CD1c-positive myeloid dendritic cell (primary cell): ENCODE results near the gene CRIM1.
"Not testable (repeated sequence)": the region's sequence is repeated elsewhere in the genome, so short reads cannot be mapped to it uniquely, and the experiment has no call there.

Source experiments
- DNase-seq: peaks from one replicate; pipeline ENCODE4 v3.0.0-alpha.2; 2016; ENCODE audit errors: extremely low spot score

The CRIM1 gene

DNA sequence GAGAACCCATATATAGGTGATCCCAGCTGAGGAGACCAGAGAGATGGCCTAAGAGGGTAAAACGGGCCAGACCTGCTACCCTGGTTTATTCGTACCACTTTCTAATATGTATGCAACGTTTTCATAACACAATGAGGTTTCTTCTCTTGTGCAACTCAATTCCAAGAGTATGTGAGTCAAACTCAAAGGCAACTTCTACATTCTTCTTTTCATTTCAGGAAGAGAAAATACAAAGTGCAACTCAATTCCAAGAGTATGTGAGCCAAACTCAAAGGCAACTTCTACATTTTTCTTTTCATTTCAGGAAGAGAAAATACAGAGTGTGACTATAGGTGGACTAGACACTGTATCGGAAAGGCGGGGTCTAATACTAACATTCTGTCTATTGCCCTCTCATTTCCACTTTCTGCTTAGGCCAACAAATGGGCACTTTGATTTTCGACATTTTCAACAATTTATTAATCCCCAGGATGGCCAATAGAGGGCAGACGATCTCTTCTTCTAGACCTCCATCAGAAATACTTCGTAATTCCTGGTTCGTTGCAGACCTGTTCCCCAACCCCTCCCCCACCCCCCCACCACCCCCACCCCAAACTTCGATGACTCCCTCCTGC, 3.7 kb upstream of the CRIM1 start:
- DNase-seq = peak; percentile 61

DNA sequence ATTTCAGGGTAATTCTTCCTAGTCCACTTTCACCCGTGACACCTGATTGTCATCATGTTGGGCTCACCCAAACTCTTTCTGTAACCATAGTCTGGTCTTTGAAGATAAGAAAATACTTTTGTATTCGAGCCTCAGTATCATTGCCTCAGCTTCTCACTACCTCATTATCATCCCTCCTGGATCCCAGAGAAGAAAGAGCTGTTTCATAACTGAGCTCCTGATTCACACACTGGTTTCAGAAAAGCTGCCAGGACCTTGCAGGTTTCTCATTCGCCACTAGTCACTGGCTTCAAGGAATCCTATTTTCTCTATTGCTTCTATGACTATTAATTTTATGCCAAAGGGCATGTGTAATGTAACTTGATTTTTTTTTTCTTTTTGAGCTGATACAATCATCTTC, 2.9 kb upstream of the CRIM1 start:
- DNase-seq = no peak

DNA sequence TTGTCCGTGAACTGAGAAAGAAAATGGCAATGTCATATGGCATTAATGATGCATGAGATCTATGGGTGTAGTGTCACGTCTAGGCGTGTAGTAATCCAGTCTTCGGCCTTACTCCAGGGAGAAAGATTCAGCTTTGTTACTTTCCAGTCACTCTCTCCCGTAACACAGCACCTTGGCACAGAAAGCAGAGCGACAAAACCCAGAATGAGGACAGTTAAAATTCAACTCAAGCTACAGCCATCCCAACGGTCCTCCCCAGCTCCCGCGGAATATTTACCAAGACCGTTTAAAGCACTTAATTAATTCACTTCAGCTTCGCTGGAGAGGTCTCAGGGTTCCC, 797 bp upstream of the CRIM1 start:
- no peak for DNase-seq

- no peak for DNase-seq
Observed at GRCh38 chr2:36355890-36356297, 316 bp downstream of the CRIM1 start.

DNA sequence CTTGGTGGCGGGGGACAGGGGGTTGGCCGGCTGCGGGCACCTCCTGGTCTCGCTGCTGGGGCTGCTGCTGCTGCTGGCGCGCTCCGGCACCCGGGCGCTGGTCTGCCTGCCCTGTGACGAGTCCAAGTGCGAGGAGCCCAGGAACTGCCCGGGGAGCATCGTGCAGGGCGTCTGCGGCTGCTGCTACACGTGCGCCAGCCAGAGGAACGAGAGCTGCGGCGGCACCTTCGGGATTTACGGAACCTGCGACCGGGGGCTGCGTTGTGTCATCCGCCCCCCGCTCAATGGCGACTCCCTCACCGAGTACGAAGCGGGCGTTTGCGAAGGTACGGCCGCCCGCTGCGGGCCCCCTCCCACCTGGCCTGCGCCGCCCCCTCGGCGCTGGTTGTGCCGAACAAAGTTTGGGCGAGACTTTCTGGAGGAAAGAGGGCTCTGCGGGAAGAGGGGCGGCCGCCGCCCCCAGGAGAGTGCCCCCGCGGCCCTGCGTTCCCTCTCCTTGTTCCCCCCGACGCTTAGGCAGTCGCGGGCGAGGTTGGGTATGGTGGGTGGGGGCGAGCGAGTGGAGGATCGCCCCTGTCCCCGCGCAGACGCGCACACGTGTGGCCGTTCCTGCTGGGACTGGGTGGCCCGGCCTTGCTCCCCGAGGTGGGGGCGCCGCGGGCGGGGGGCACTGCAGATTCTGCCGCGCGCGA, 866 bp downstream of the CRIM1 start:
- DNase-seq = peak; percentile 73

DNA sequence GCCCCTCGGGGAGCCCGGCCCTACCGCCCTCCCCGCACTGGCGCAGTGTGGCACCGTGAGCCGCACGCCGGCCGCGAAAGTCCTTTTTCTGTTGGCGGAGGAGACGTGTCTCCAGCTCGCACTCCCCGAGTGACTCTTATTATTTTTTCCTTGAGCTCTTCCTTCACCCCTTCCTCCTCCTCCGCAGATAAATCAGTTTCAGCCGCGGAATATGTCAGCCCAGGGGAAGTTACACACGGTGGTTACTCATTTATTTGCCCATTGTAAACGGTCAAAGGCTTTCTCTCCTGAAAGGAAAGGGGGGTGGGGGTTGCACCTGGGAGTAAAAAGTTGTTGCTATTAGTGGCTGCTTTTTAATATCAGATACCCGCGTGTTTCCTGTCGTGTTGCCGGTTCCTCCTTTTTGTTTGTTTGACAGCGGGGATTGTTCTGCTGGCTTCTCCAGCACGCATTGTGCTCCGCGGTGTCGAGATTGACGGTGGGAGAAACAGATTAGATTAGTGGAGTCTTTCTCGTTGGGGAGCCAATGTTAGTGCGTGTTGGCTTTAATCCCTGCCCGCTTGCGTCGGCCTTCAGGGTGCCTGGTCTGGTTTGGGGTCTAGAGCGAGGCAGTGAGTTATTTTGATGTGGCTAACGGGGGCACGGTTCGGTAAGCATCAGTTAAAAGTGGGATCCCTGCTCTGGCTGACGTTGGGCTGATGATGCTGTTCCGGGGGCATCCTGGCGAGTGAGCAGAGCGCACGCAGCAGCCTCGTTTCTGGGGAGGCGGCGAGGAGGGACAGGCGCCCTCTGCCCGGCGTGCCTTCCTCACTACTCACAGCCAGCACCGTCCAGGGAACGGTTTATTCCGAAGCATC, 1.6 kb downstream of the CRIM1 start:
- DNase-seq = peak; percentile 52

- DNase-seq = peak; percentile 24
Observed at GRCh38 chr2:36357847-36358659, 2.5 kb downstream of the CRIM1 start.

DNA sequence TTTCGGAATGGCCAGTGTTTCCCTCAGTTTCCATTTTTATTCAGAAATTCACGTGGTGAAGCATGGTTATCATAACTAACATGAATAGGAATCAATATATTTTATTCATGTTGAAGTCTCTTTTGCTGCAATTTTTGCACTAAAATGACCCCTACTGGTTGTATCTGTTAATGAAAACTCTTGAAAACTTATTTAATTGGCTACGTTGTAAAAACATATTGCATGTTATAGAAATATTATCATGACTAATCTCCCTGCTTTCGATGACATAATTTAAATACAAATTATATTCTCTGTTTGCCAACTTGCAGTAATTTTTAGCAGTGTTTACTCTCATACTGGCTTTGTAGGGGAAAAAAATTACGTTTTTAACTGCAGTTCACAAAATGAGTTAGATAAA, 3.5 kb downstream of the CRIM1 start:
- peak; percentile 15 for DNase-seq

- no peak for DNase-seq
Observed at GRCh38 chr2:36360063-36360462, 4.5 kb downstream of the CRIM1 start.

GRCh38 chr2:36360834-36361233, 5.3 kb downstream of the CRIM1 start:
- no peak for DNase-seq

DNA sequence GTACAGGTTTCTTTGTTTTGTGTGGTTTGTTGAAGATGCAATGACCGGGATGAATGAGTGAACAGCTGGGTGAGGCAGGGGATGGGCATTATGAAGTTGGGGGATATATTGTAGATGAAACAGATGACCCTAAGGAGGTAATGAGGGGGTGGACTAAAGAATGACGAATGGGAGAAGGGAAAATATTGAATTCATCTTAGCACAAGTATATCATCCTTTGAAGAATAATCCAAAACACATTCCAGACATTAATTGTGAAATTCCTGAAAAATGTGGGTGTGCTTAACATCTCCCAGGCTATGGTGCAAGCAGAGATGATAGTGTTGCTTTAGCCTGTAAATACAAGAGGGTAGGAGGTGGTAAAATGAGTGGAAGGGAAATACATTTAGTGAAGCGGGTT, 5.8 kb downstream of the CRIM1 start:
- DNase-seq = no peak

GRCh38 chr2:36362291-36362690, 6.7 kb downstream of the CRIM1 start:
- DNase-seq = no peak

DNA sequence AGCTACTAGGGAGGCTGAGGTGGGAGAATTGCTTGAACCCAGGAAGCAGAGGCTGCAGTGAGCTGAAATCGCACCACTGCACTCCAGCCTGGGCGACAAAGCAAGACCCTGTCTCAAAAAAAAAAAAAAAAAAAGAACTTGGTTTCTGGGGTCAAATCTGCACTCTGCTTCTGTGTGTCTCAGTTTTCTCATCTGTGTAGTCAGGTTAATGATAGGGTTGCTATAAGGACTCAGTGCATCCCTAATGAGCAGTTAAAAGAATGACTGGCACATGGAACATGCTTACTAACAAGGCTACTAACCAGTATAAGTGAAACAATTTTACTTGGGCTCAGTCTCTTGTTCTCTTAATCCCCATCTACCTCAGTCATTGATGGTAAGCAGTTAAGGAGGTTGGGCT, 7.5 kb downstream of the CRIM1 start:
- not testable (repeated sequence) for DNase-seq

DNA sequence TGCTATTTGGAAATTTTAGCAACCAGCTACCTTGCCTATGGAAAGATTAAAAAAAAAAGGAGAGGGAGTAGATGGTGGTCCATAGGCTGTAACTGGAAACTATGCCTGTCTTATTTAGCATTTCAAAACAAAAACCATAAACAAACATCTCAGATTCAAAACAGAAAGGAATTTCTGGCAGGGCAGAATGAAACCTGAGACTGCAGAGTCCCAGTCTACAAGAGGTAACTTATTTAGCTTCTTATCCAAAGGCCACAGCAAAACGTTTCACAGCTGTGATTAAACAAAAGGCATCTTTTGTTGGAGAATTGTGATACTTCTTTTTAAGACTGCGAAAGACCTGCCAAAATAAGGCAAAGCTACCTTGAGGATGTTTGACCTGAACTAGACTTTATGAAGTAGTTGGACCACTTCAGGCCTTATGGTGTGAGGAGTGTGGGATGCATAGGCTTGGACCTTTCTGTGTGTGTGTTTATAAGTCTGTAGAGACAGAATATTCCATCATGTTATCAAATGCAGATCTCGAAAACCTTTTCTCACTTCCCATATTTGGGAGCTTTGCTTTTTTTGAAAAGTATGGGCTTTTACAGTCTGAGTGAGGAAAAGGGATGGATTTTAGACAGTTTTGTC, 11.0 kb downstream of the CRIM1 start:
- no peak for DNase-seq

- no peak for DNase-seq
Observed at GRCh38 chr2:36367486-36367885, 11.9 kb downstream of the CRIM1 start.

DNA sequence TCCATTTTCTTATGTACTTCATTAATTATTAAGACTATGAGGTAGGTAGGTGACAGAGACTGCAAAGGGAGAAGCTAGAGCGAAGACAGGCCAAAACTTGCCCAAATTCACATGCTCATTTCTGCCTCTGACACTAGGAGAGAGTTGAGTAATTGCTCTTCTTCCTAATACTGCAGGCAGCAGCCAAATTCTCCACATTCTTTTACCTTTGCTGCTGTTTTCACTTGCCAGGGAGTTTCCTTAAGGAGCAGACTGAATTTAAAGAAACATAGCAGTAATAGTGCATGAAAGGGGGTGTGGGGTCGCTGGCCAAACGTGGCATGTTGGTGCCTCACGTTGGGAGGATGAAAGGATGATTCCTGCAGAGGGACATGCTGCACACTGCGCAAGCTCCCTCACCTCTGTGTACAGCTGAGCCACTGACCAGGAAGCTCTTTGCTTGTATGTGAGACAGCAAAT, 12.3 kb downstream of the CRIM1 start:
- no peak for DNase-seq

GRCh38 chr2:36368438-36368837, 12.9 kb downstream of the CRIM1 start:
- no peak for DNase-seq

GRCh38 chr2:36369163-36369562, 13.6 kb downstream of the CRIM1 start:
- no peak for DNase-seq

GRCh38 chr2:36369716-36370115, 14.1 kb downstream of the CRIM1 start:
- no peak for DNase-seq

GRCh38 chr2:36370281-36370680, 14.7 kb downstream of the CRIM1 start:
- no peak for DNase-seq

GRCh38 chr2:36371070-36371874, 15.7 kb downstream of the CRIM1 start:
- DNase-seq = no peak
